Gastroesophageal sphincter (tissue), 4 donors: ENCODE data around the gene TSPO. TPM values are rescaled to one million over a fixed set of nuclear protein-coding genes. Genes with fewer than 3 reads are reported as not detected.

Source experiments
- ATAC-seq: fragments of 150-250 bp; one replicate; pipeline ENCODE4 v1.9.1; 2016; ENCODE audit warnings: mild to moderate bottlenecking, moderate library complexity
- H3K27ac ChIP-seq, 4 donors: fragments of 200-600 bp; sonication (generic) in 3 of 4; 1 replicate in 3 of 4; 2 replicates in 1 of 4; pipeline ENCODE4 v1.5.1; 2016 to 2019
- H3K27me3 ChIP-seq: fragments of 200-600 bp; sonication (generic); one replicate; pipeline ENCODE4 v1.5.1; 2019
- H3K36me3 ChIP-seq, 2 donors: fragments of 200-600 bp; sonication (generic); one replicate each; pipeline ENCODE4 v1.5.1; 2019; ENCODE audit warnings: control low read depth in 1 of 2
- H3K4me1 ChIP-seq, 3 donors: fragments of 200-600 bp; sonication (generic); 1 replicate in 2 of 3; 2 replicates in 1 of 3; pipeline ENCODE4 v1.5.1; 2016 to 2019; ENCODE audit warnings: control low read depth in 2 of 3
- H3K4me3 ChIP-seq, 2 donors: fragments of 200-600 bp; sonication (generic); one replicate each; pipeline ENCODE4 v1.5.1; 2019; ENCODE audit warnings: mild to moderate bottlenecking in 1 of 2, moderate library complexity in 1 of 2
- H3K9me3 ChIP-seq, 3 donors: fragments of 200-600 bp; sonication (generic); one replicate each; pipeline ENCODE4 v1.5.1; 2017 to 2019; ENCODE audit warnings: control low read depth in 2 of 3
- CTCF ChIP-seq, 4 experiments: fragments of 200-600 bp in 2 of 4; fragments of 450-650 bp in 2 of 4; sonication (generic) in 1 of 4; IDR thresholded peaks; one replicate each; pipeline ENCODE4 v1.5.1; 2017 to 2019; ENCODE audit warnings: antibody characterized with exemption in 4 of 4, mild to moderate bottlenecking in 2 of 4, moderate library complexity in 2 of 4
- EP300 ChIP-seq: sonication (generic); formaldehyde crosslinking; IDR thresholded peaks from one replicate; pipeline ENCODE4 v1.6.1; 2017; ENCODE audit warnings: antibody characterized with exemption, mild to moderate bottlenecking
- POLR2A ChIP-seq, 2 donors: fragments of 450-650 bp; IDR thresholded peaks; one replicate each; pipeline ENCODE4 v1.6.1; 2017; ENCODE audit warnings: antibody characterized with exemption in 2 of 2, mild to moderate bottlenecking in 2 of 2, moderate library complexity in 1 of 2
- POLR2AphosphoS5 ChIP-seq: sonication (generic); formaldehyde crosslinking; IDR thresholded peaks from one replicate; pipeline ENCODE4 v1.6.1; 2017; ENCODE audit warnings: antibody characterized with exemption
- WGBS, 2 donors: methylation state at CpG; one replicate each; pipeline ENCODE4 v1.1.5; 2018; ENCODE audit warnings: low coverage in 1 of 2; 5-methylcytosine and 5-hydroxymethylcytosine counted together
- total RNA-seq, 4 donors: library from RNA; depleted of rRNA; stranded (reverse); fragments of >200 nt; gene quantifications; one replicate each; pipeline ENCODE4 v1.1.0, GENCODE V29; 2016

Gene TSPO
- total RNA-seq, 4 donors from 2014 or later = 112 to 240 (median 178) TPM

GRCh38 chr22:43200555-43200954 lies 49.2 kb downstream of the TSPO start:
- Histone ChIP-seq H3K4me3 (no peak overlapping the region), H3K27me3 (peaks cover 12% of the 10 kb centered on the region), H3K27ac (no peak overlapping the region), H3K4me1 (no peaks in the 10 kb centered on the region), H3K36me3 (peaks cover 0 to 39% of the 10 kb centered on the region in 2 donors), H3K9me3 (no peaks in the 10 kb centered on the region)
- ATAC-seq = no peak
- TF ChIP-seq EP300 = no peak
- no peak for TF ChIP-seq POLR2AphosphoS5
- TF ChIP-seq CTCF (IDR thresholded peaks at IDR 0.05) = no peak
- no peak for TF ChIP-seq POLR2A (IDR thresholded peaks at IDR 0.05)
- WGBS, 2 donors = 83 to 100% methylated on average over 2 to 4 of the region's 13 CpGs

GRCh38 chr22:43201486-43202219 lies 50.3 kb downstream of the TSPO start:
- TF ChIP-seq POLR2A (IDR thresholded peaks at IDR 0.05) (no peak), CTCF (IDR thresholded peaks at IDR 0.05) (no peak), POLR2AphosphoS5 (no peak), EP300 (no peak)
- H3K4me1 ChIP-seq = no peaks in the 10 kb centered on the region
- 86 to 88% methylated on average over 7 to 14 of the region's 26 CpGs for WGBS, 2 donors
- H3K36me3 ChIP-seq = peaks cover 0 to 44% of the 10 kb centered on the region in 2 donors
- no peak for ATAC-seq
- peaks cover 12% of the 10 kb centered on the region for H3K27me3 ChIP-seq
- H3K4me3 ChIP-seq = no peak overlapping the region
- no peaks in the 10 kb centered on the region for H3K9me3 ChIP-seq
- H3K27ac ChIP-seq = no peak overlapping the region

DNA sequence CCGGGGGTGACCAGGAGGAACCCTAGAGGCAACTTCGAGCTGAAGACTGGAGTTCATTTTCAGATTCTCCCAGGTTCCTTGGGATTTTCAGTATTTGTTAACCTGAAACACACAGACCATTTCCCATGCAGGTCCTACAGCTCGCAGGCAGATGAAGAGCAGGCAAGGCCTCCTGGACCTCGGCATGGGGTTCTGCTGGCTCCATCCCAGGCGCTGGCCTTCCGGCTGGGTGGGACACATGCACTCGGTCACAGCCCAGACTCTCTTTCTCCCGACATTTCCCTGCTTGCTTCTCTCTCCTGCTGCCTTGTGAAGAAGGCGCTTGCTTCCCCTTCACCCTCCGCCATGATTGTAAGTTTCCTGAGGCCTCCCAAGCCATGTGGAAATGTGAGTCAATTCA lies 51.0 kb downstream of the TSPO start:
- Histone ChIP-seq H3K27ac (no peak overlapping the region), H3K4me1 (no peaks in the 10 kb centered on the region), H3K4me3 (no peak overlapping the region), H3K36me3 (peaks cover 0 to 51% of the 10 kb centered on the region in 2 donors), H3K9me3 (no peaks in the 10 kb centered on the region), H3K27me3 (peaks cover 12% of the 10 kb centered on the region)
- no peak for ATAC-seq
- WGBS, 2 donors = 85% methylated on average over 7 of the region's 10 CpGs; no CpG with 5 or more reads in 1 of the 2 donors
- no peak for TF ChIP-seq EP300
- no peak for TF ChIP-seq CTCF (IDR thresholded peaks at IDR 0.05)
- TF ChIP-seq POLR2AphosphoS5 = no peak
- no peak for TF ChIP-seq POLR2A (IDR thresholded peaks at IDR 0.05)

DNA sequence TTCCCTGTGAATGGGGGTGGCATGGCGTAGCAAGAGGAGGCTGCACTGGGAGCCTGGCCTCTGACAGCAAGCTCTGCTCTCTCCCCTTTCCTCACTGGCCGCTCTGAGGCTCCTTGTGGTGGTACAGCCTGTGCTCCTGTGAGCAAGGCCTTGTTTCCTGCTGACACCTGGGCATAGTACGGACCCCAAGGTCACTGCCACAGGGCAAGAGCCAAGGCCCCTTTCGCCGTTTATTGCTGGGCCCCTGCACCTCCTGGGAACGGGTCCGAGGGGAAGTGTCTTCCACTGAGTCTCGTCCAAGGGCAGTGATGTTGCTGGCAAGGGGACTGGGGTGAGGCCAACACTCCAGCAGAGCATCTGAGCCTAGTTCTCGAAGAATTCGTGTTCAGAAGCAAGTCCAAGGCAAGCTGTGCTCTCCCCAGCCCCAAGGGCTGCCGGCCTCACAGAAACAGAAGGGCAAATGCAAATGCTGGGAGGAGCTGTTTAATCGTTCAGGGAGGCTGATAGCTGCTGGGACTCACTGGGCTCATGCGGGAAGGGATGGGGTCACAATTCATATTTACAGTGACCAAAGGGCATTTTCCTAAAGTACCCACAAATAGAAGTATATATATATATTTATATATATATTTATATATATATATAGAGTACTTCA lies 51.5 kb downstream of the TSPO start:
- 59 to 93% methylated on average over 3 of the region's 13 CpGs for WGBS, 2 donors
- Histone ChIP-seq H3K9me3 (no peaks in the 10 kb centered on the region), H3K4me1 (no peaks in the 10 kb centered on the region), H3K27me3 (peaks cover 12% of the 10 kb centered on the region), H3K4me3 (no peak overlapping the region), H3K27ac (no peak overlapping the region), H3K36me3 (peaks cover 0 to 56% of the 10 kb centered on the region in 2 donors)
- TF ChIP-seq CTCF (IDR thresholded peaks at IDR 0.05) = no peak
- no peak for TF ChIP-seq POLR2A (IDR thresholded peaks at IDR 0.05)
- TF ChIP-seq POLR2AphosphoS5 = no peak
- ATAC-seq = no peak
